HG03432 (cell line): Measurements from ENCODE around the gene MSTN.
"Not testable (repeated sequence)": the region's sequence is repeated elsewhere in the genome, so short reads cannot be mapped to it uniquely, and the experiment has no call there.

Experiments used
- ATAC-seq: cut with Tn5 transposase; IDR thresholded peaks from one replicate; pipeline ENCODE4 v1.9.1; 2021; ENCODE audit warnings: mild to moderate bottlenecking, moderate library complexity; ENCODE audit not compliant: unreplicated experiment

MSTN gene

DNA sequence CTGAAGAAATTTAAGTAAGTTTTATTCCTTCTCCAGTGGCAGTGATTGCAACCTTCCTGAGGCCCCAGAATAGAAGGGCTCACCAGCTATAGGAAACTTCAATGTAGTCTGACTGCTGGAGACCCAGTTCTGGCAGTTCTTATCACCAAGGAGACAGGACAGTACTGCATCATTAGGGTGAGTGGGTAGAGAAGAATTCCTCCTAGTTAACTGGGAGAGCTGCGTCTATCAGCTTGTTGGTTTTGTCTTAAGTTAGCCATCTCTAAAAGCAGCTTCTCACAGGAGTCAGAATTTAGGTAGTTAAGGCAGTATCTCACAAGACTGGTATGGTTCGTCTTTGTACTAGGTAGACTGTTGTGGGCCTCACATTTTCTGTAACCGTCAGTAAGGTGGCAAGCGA is 3.3 kb upstream of the MSTN start:
- no peak for ATAC-seq

DNA sequence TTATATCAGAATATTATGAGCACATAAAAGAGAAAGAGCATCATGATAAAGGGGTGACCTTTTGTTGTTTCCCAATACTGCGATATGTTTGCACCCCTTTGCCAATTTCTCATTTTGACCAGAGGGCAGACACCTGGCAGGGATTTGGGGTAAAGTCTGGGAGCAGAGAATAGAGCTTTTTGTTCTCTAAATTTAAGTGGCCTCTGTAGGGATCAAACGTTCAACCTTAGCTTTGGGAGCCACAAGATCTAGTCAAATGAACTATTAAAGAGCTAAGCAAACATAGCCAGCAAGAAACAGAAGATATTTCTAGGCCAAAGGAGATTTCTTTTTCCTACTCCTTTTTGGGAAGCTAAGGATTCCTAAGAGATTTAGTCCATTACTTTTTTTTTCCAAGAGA is 1.1 kb upstream of the MSTN start:
- ATAC-seq = no peak

DNA sequence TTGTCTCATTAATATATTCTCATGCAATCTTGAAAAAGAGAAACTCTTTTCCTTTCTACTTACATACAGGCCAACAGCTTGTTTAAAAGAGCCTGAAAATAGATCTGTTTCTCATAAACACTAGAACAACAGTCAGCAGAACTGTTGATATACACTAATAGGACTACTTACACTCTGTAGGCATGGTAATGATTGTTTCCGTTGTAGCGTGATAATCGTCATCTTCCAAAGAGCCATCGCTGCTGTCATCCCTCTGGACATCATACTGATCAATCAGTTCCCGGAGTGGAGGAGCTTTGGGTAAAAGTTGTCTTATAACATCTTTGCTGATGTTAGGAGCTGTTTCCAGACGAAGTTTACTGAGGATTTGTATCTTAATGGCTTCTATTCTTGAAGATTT is 476 bp downstream of the MSTN start:
- ATAC-seq = no peak

DNA sequence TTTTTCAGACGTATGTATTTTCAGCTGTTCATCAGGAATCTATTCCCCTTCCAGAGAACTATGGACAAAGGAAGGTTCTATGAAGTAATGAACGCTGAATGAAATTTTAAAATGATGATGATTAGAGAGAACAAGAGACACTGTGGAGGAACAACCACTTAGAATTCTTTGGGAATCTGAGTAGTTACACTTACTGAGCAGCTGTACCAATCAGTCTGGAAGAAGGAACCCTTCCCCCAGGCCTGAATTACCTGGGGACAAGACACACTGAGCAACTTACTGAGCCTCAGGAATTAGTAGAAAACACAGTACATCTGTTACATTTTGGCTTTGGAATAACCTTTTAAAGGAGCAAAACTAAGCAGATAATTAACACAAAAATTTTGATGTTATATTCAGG is 1.9 kb downstream of the MSTN start:
- no peak for ATAC-seq

DNA sequence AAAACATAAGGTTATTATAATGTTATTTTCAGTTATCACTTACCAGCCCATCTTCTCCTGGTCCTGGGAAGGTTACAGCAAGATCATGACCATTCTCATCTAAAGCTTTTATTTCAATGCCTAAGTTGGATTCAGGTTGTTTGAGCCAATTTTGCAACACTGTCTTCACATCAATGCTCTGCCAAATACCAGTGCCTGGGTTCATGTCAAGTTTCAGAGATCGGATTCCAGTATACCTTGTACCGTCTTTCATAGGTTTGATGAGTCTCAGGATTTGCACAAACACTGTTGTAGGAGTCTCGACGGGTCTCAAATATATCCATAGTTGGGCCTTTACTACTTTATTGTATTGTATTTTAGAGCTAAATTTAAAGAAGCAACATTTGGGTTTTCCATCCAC is 2.5 kb downstream of the MSTN start:
- no peak for ATAC-seq

DNA sequence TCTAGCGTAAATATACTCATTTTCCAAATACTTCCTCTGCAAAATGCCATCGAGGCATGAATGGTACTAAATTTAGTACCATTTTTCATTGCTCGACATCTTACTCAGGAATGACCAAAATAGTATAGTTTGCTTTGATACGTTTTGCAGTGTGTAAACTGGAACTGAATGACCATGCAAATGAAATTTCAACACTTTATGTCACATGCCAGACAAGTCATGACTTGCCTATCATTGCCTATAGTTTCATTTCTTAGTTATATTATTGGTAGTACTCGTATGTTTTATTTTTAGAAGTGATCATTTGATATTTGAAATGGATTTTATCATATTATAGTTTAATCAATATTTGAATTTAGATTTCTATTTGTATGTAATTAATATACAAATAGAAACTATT is 9.1 kb downstream of the MSTN start:
- ATAC-seq = no peak

DNA sequence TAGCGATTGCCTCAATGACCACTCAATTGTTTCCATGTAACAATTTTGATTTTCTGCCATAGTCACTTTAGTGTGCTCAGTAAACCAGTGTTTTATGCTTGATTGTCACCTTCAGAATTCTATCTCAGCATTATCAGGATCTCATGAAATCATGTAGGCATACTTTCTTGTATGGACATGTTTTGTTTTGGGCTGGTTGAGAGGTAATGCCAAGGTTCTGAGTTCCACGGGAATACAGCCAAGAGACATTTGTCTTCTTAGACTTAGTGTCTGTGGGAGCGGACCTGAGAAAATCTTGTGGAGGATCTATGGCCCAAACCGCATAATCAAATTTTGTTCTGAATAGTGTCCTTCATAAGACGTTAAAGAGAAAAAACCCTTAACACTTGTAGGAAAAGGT is 10.2 kb downstream of the MSTN start:
- no peak for ATAC-seq

DNA sequence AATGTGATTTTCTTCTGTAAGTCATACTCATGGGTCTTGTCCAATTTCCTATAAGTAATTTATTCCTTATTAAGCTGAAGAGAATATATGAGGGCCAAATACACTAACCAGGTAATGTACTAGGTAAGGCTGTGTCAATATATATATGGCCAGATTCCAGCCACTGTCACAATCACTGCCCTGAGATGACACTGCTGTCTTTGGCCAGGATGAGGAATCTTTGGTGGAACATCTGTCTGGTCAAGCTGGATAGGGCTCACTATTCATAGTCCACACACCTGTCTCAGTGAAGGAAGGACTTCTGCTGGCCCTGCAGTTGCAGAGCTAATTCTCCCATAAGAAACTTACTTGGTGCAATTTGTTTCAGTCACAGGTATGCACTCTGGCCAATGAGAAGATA is 11.3 kb downstream of the MSTN start:
- ATAC-seq = no peak

DNA sequence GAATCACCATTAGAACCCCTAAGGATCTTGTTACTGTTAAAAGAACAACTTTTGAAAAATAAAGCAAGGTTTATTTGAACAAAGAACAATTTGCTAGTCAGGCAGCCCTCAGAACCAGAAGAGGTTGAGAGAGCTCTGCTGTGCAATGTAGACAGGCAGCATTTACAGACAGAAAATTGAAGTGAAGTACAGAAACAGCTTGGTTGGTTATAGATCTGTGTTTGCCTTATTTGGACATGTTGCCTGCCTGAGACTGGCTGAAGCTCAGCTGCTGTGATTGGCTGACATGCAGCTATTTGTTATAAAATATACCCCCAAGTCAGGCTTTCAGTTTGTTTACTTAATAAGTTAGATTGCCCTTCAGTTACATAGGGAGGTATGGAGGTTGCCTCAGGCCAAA is 12.5 kb downstream of the MSTN start:
- no peak for ATAC-seq

DNA sequence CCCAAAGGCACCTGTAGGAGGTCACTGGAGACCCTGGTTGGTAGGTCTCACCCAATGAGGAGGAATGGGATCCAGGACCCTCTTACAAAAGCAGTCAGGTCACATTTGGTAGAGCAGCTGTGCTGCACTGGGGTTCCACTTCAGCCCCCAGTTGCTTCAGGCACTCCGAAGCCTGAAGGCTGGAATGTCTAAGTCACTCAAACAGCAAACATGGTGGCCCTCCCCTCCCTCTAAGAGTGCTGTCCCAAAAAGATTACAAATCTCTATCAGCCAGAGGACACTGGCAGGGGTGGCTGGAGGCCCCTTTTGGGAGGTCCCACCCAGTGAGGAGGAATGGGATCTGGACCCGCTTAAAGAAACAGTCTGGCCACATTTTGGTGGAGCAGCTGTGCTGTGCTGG is 17.7 kb downstream of the MSTN start:
- ATAC-seq = no peak

DNA sequence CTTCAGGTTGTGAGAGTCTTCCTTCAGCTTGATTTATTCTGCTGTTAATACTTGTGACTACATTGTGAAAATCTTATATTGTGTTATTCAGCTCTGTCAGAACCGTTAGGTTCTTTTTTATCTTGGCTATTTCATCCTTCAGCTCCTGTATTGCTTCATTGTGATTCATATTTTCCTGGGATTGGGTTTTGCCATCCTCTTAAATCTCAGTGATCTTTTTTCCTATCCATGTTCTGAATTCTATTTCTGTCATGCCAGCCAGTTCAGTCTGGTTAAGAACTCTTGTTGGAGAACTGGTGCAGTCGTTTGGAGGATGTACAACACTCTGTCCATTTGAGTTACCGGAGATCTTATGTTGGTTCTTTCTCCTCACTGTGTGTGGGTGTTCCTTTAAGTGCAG is 19.1 kb downstream of the MSTN start:
- ATAC-seq = no peak

DNA sequence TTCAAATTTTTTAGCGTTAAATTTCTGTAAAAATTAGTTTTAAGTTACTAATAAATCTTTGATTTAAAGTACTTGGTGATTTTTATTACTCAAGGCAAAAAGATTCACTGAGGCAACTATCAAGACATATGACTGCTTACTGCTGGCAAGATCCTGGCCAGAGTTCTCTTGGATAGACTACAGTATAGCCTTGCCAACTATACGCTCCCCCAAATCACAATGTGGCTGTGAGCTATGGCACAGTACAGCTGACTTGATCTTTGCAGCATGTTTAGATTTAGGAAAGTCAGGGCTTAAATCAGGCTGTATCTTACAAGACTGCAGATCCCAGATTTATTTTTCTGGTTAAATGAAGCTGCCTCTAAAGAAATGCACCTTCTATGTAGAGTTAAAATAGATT is 26.5 kb downstream of the MSTN start:
- ATAC-seq = no peak

DNA sequence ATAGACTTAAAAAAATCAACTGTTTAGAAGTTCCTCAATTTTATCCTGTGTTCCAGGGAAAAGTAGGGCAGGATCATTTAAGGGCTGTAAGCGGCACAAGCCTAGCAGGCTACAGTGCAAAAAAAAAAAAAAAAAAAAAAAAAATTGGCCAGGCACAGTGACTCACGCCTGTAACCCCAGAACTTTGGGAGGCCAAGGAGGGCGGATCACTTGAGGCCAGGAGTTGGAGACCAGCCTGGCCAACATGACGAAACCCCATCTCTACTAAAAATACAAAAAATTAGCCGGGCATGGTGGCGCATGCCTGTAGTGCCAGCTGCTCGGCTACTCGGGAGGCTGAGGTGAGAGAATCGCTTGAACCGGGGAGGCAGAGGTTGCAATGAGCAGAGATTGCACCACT is 28.1 kb downstream of the MSTN start:
- not testable (repeated sequence) for ATAC-seq

DNA sequence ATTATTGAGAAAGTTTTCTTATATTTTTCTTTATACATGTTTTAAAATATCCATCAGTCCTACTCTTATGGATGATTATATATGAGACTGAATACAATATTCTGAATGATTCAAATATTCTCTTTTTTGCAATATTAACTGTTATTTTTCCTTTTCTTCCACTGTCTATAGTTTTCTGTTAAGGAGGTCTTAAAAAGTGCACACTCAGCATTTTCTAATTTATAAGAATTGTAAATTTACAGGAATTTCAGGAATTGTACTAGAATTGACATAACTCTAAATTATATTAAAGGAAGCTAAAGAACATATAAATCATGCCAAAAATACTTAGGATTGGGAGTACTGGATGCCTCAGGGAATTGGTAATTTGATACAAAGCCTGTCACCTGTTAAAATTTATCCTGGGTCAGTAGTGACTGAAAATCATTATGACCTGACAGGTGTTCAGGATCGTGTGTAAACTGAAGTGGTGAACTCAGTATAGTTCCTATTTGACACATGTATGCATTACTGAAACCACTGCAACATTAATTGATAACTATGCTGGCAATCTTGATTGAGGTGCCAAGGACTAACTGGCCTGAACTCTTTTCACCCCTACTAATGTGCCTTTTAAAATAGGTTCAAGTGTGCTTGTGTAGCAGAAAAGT is 30.4 kb downstream of the MSTN start:
- ATAC-seq = peak; percentile 44

DNA sequence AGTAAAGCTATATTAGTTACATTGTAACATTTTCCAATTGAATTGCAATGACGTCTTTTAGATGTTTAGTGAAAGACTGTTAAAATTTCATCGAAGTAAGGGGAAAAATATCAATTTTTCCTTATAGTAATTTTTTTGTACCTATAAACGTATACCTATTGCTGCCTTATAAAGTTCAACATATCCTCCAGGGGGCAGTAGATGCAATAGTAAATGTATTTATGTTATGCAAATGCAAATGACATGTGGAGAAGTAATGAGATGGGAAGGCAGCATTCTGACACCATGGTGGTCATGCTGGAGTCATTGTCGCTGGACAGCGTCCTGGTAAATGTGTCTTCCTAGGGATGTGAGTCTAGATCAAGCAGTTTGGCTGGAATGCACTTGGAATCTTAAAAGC is 38.7 kb downstream of the MSTN start:
- ATAC-seq = peak; percentile 66

DNA sequence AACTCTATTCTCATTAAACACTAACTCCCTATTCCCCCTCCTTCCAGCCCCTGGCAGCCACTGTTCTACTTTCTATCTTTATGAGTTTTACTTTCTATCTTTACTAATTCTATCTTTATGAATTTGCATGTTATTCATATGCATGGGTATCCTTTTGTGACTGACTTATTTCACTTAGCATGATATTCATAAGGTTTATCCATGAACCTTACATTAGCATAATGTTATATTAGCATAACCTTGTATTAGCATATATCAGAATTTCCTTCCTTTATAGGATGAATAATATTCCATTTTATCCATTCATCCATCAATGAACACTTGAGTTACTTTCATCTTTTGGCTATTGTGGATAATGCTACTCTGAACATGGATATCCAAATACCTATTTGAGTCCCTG is 41.8 kb downstream of the MSTN start:
- ATAC-seq = no peak

DNA sequence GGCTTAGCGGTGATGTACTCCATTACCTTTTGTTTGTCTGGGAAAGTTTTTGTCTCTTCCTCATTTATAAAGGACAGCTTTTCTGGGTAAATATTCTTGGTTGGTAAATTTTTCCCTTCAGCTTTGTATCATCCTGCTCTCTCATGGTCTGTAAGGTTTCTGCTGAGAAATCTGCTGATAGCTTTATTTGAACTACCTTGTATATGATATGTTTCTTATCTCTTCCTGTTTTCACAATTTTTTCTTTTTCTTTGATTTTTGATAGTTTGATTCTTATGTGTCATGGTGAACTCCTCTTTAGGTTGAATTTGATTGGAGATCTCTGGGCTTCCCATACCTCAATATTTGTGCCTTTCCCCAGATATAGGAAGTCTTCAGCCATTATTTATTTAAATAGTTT is 44.7 kb downstream of the MSTN start:
- ATAC-seq = no peak

DNA sequence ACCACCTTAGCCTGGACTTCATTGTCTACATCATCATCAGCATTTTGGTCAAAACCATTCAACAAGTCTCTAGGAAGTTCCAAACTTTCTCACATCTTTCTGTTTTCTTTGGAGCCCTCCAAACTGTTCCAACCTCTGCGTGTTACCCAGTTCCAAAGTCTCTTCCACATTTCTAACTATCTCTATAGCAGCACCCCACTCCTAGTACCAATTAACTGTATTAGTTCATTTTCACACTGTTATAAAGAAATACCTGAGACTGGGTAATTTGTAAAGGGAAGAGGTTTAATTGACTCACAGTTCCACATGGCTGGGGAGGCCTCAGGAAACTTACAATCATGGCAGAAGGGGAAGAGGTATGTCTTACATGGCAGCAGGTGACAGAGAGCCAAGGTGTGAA is 46.6 kb downstream of the MSTN start:
- ATAC-seq = not testable (repeated sequence)
